Nephron (organoid): ENCODE data around the gene SMCHD1.
"Not testable (repeated sequence)": the region's sequence is repeated elsewhere in the genome, so short reads cannot be mapped to it uniquely, and the experiment has no call there.

ENCODE experiments used
- H3K27ac Mint-ChIP-seq, 3 experiments: 2 replicates each; pipeline ENCODE4 v1.8.0; 2020; ENCODE audit warnings: mixed read lengths in 3 of 3, mild to moderate bottlenecking in 2 of 3, moderate library complexity in 1 of 3
- H3K27me3 Mint-ChIP-seq: 2 replicates; pipeline ENCODE4 v1.8.0; 2021; ENCODE audit warnings: low read depth, mild to moderate bottlenecking, moderate library complexity, mixed read lengths
- H3K36me3 Mint-ChIP-seq: 2 replicates; pipeline ENCODE4 v1.8.0; 2020; ENCODE audit warnings: low read depth, mixed read lengths
- H3K4me1 Mint-ChIP-seq: 2 replicates; pipeline ENCODE4 v1.8.0; 2020; ENCODE audit warnings: mixed read lengths
- H3K4me3 Mint-ChIP-seq, 3 experiments: 2 replicates each; pipeline ENCODE4 v1.8.0; 2020; ENCODE audit warnings: mild to moderate bottlenecking in 3 of 3, mixed read lengths in 3 of 3, moderate library complexity in 2 of 3
- H3K9me3 Mint-ChIP-seq: 2 replicates; pipeline ENCODE4 v1.8.0; 2020; ENCODE audit warnings: mixed read lengths
- CTCF ChIP-seq, 3 experiments: fragments of 200-600 bp; sonication (generic); IDR thresholded peaks; one replicate each; pipeline ENCODE4 v1.5.0; 2021; ENCODE audit warnings: antibody characterized with exemption in 3 of 3; ENCODE audit not compliant: unreplicated experiment in 3 of 3

Gene SMCHD1

GRCh38 chr18:2794159-2794558 is 138.6 kb downstream of the SMCHD1 start:
- no peaks in the 10 kb centered on the region for H3K4me1 Mint-ChIP-seq
- H3K9me3 Mint-ChIP-seq, result no peaks in the 10 kb centered on the region
- H3K27me3 Mint-ChIP-seq, result no peaks in the 10 kb centered on the region
- peaks cover 60% of the 10 kb centered on the region for H3K36me3 Mint-ChIP-seq
- no peak overlapping the region for H3K4me3 Mint-ChIP-seq
- H3K27ac Mint-ChIP-seq, result no peak overlapping the region
- no peak for TF ChIP-seq CTCF (IDR thresholded peaks at IDR 0.05; ENCODE audit: unreplicated experiment in 3 of 3)

- H3K4me3 Mint-ChIP-seq, result no peak overlapping the region
- peaks cover 55% of the 10 kb centered on the region for H3K36me3 Mint-ChIP-seq
- H3K9me3 Mint-ChIP-seq, result no peaks in the 10 kb centered on the region
- no peak overlapping the region for H3K27ac Mint-ChIP-seq
- TF ChIP-seq CTCF (IDR thresholded peaks at IDR 0.05; ENCODE audit: unreplicated experiment in 3 of 3), result no peak
- no peaks in the 10 kb centered on the region for H3K27me3 Mint-ChIP-seq
- H3K4me1 Mint-ChIP-seq, result no peaks in the 10 kb centered on the region
These were observed 142.4 kb downstream of the SMCHD1 start for GRCh38 chr18:2797951-2798350.

- no peaks in the 10 kb centered on the region for H3K27me3 Mint-ChIP-seq
- no peaks in the 10 kb centered on the region for H3K9me3 Mint-ChIP-seq
- H3K4me3 Mint-ChIP-seq, result no peak overlapping the region
- H3K27ac Mint-ChIP-seq, result no peak overlapping the region
- H3K36me3 Mint-ChIP-seq, result peaks cover 53% of the 10 kb centered on the region
- no peaks in the 10 kb centered on the region for H3K4me1 Mint-ChIP-seq
- TF ChIP-seq CTCF (IDR thresholded peaks at IDR 0.05; ENCODE audit: unreplicated experiment in 3 of 3), result no peak
These were observed 143.8 kb downstream of the SMCHD1 start for GRCh38 chr18:2799369-2799768.

- no peaks in the 10 kb centered on the region for H3K27me3 Mint-ChIP-seq
- peaks cover 21% of the 10 kb centered on the region for H3K36me3 Mint-ChIP-seq
- no peak overlapping the region for H3K4me3 Mint-ChIP-seq
- TF ChIP-seq CTCF (IDR thresholded peaks at IDR 0.05; ENCODE audit: unreplicated experiment in 3 of 3), result no peak
- no peaks in the 10 kb centered on the region for H3K4me1 Mint-ChIP-seq
- peaks cover 13% of the 10 kb centered on the region for H3K9me3 Mint-ChIP-seq
- H3K27ac Mint-ChIP-seq, result peak overlapping the region in 2 of 3 experiments; percentile 4 to 19
These were observed 150.7 kb downstream of the SMCHD1 start for GRCh38 chr18:2805970-2806943.

GRCh38 chr18:2808640-2809039 is 153.1 kb downstream of the SMCHD1 start:
- peaks cover 17% of the 10 kb centered on the region for H3K36me3 Mint-ChIP-seq
- H3K9me3 Mint-ChIP-seq, result peaks cover 35% of the 10 kb centered on the region
- H3K4me3 Mint-ChIP-seq, H3K27me3 Mint-ChIP-seq, H3K27ac Mint-ChIP-seq, H3K4me1 Mint-ChIP-seq: not testable (repeated sequence)

- Mint-ChIP-seq H3K9me3 (peaks cover 42% of the 10 kb centered on the region), H3K36me3 (peaks cover 21% of the 10 kb centered on the region)
- not testable (repeated sequence) for H3K27me3 Mint-ChIP-seq, H3K4me3 Mint-ChIP-seq, H3K4me1 Mint-ChIP-seq, H3K27ac Mint-ChIP-seq
These were observed 154.2 kb downstream of the SMCHD1 start for GRCh38 chr18:2809666-2810183.

- H3K27me3 Mint-ChIP-seq, result no peaks in the 10 kb centered on the region
- H3K4me1 Mint-ChIP-seq, result no peaks in the 10 kb centered on the region
- H3K27ac Mint-ChIP-seq, result no peak overlapping the region
- H3K4me3 Mint-ChIP-seq, result no peak overlapping the region
- H3K9me3 Mint-ChIP-seq, result peaks cover 54% of the 10 kb centered on the region
- no peak for TF ChIP-seq CTCF (IDR thresholded peaks at IDR 0.05; ENCODE audit: unreplicated experiment in 3 of 3)
- peaks cover 25% of the 10 kb centered on the region for H3K36me3 Mint-ChIP-seq
These were observed 155.9 kb downstream of the SMCHD1 start for GRCh38 chr18:2811416-2811815.
